H1 (cell line): ENCODE data around the gene TAS2R38. TPM values are rescaled to one million over a fixed set of nuclear protein-coding genes. Genes with fewer than 3 reads are reported as not detected.

Experiments used
- CHD1 ChIP-seq: IDR thresholded peaks from 2 replicates; pipeline ENCODE4 v1.6.1; 2012; ENCODE audit warnings: low read depth, low read length, improper control_type of control experiment
- CHD7 ChIP-seq: fragments of 300-600 bp; sonication (generic); IDR thresholded peaks from 2 replicates; pipeline ENCODE4 v1.7.1; 2012; ENCODE audit warnings: low read length, moderate library complexity, mild to moderate bottlenecking, inconsistent platforms; ENCODE audit not compliant: insufficient replicate concordance
- polyA plus RNA-seq, 7 experiments: library from polyadenylated mRNA; depleted of rRNA in 3 of 7; stranded (reverse) in 5 of 7; unstranded in 2 of 7; fragments of >200 nt in 5 of 7; fragments of 200-250 nt in 2 of 7; gene quantifications; 1 replicate in 5 of 7; 2 replicates in 1 of 7; 4 replicates in 1 of 7; pipeline versions ENCODE4 v1.2.1 to v1.2.3, GENCODE V29; 2011 to 2013; ENCODE audit warnings: missing spikeins in 2 of 7, mixed read lengths in 2 of 7
- total RNA-seq: library from RNA; stranded (reverse); fragmentation: NEBNext Ultra II Directional; extraction: Animal tissue kit (Norgen Biotek cat#: 25700); gene quantifications from 2 replicates; pipeline ENCODE4 v1.2.1, GENCODE V29; 2021

TAS2R38 gene
- total and polyA plus RNA-seq, 2 of the 8 experiments (the other 6 are each of a cell fraction or from before 2014, with no cell fraction given) = 0.11 TPM; not detected in 1

DNA sequence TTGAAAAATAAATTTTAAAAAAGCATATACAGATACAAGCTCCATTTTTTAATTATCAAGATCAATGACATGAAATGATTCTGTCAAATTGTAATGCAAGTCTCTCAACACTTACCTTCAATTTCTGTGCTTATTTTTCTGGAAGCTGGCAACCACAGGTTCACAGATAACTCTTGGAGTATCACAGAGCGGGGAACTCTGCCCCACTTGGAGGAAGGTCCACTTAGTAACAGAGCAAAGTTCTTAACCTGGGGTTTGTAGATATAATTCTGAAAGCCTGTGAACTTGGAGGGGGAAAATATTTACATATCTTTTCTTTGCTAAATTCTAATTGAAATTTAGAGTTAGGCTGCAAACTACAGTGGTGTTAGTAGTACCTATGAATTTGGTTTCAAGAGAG lies 19.8 kb upstream of the TAS2R38 start (continued):
- TF ChIP-seq CHD7 (no peak), CHD1 (no peak)
